Panc1 (cell line): ENCODE data around the gene STK24. TPM values are rescaled to one million over a fixed set of nuclear protein-coding genes. Genes with fewer than 3 reads are reported as not detected.

ENCODE experiments used
- ATAC-seq: fragments of 200-7000 bp; cut with Tn5 transposase; 2 replicates; pipeline ENCODE4 v1.9.1; 2020; ENCODE audit warnings: mild to moderate bottlenecking, moderate library complexity
- BruUV-seq: library from RNA; stranded (reverse); fragments of 400-500 nt; replicated peaks from 2 replicates; lab custom pipeline; 2021; lab: Mats Ljungman, UMichigan
- CTCF ChIA-PET: fragments of 300-600 bp; sonication (Branson Sonifier 250); formaldehyde crosslinking; loops from one replicate; lab custom pipeline; 2022; ENCODE audit warnings: antibody characterized with exemption; lab: Charles Lee
- POLR2A ChIA-PET: fragments of 300-600 bp; sonication (Branson Sonifier 250); formaldehyde crosslinking; loops from one replicate; lab custom pipeline; 2022; ENCODE audit warnings: antibody characterized with exemption; lab: Charles Lee
- DNase-seq: peaks from one replicate; pipeline ENCODE4 v3.0.0-alpha.2; 2010; ENCODE audit warnings: low read depth, low spot score
- H3K27ac ChIP-seq: 2 replicates; pipeline ENCODE4 v1.5.1; 2011; ENCODE audit warnings: mild to moderate bottlenecking, low read length, inconsistent platforms
- H3K27me3 ChIP-seq: fragments of 200-500 bp; sonication (Bioruptor generic); 2 replicates; pipeline ENCODE4 v1.6.0; 2014; ENCODE audit warnings: low read length, inconsistent platforms; ENCODE audit not compliant: control insufficient read depth, insufficient read depth
- H3K36me3 ChIP-seq: fragments of 200-500 bp; sonication (Bioruptor generic); 2 replicates; pipeline ENCODE4 v1.5.1; 2014; ENCODE audit warnings: inconsistent platforms, mild to moderate bottlenecking, low read length, moderate library complexity; ENCODE audit not compliant: control insufficient read depth, insufficient read depth
- H3K4me1 ChIP-seq: 2 replicates; pipeline ENCODE4 v1.5.1; 2011; ENCODE audit warnings: inconsistent platforms, mild to moderate bottlenecking, low read length, moderate library complexity; ENCODE audit not compliant: control insufficient read depth, insufficient read depth
- H3K4me3 ChIP-seq, 2 experiments: 2 replicates each; pipeline ENCODE4 v1.5.1; 2011 to 2012; ENCODE audit warnings: low read depth in 2 of 2, low read length in 2 of 2, mild to moderate bottlenecking in 2 of 2, inconsistent platforms in 1 of 2, moderate library complexity in 1 of 2
- H3K9me3 ChIP-seq: fragments of 200-500 bp; sonication (Bioruptor generic); 2 replicates; pipeline ENCODE4 v1.5.1; 2014; ENCODE audit warnings: low read depth, mild to moderate bottlenecking, inconsistent platforms, low read length, moderate library complexity; ENCODE audit not compliant: control insufficient read depth, insufficient read depth
- POLR2AphosphoS5 ChIP-seq: IDR thresholded peaks from 2 replicates; pipeline ENCODE4 v1.6.1; 2012; ENCODE audit warnings: mild to moderate bottlenecking, low read depth, low read length, moderate library complexity
- SIN3A ChIP-seq: IDR thresholded peaks from 2 replicates; pipeline ENCODE4 v1.6.1; 2012; ENCODE audit warnings: low read depth, mild to moderate bottlenecking, low read length, moderate library complexity, borderline replicate concordance; ENCODE audit not compliant: insufficient read depth
- TCF7L2 ChIP-seq: IDR thresholded peaks from 2 replicates; pipeline ENCODE4 v1.6.1; 2011; ENCODE audit warnings: mild to moderate bottlenecking, low read depth, low read length, inconsistent platforms
- in situ Hi-C: cut with HindIII; loops from 2 replicates; pipeline ENCODE4 v1.10.0; 2016; ENCODE audit warnings: low sequenced_read_pairs, low pct_unique_long_range_greater_than_20kb
- intact Hi-C: fragments of 100-400 bp; cut with micrococcal nuclease; formaldehyde crosslinking; loops from one replicate; pipeline ENCODE4 v1.10.0; 2022; ENCODE audit not compliant: unreplicated experiment
- total RNA-seq: library from RNA; stranded (reverse); gene quantifications from one replicate; pipeline ENCODE4 v1.2.1, GENCODE V29; 2021; ENCODE audit not compliant: unreplicated experiment
- TF ChIP-seq, protein P1 (sequence below), 2 experiments: IDR thresholded peaks; 2 replicates each; pipeline ENCODE4 v1.6.1; 2011 to 2012; ENCODE audit warnings: low read depth in 2 of 2, control low read depth in 1 of 2, low read length in 1 of 2, mild to moderate bottlenecking in 1 of 2, moderate library complexity in 1 of 2; ENCODE audit not compliant: insufficient read depth in 1 of 2
- TF ChIP-seq, protein P2 (sequence below): fragments of 450-650 bp; IDR thresholded peaks from 2 replicates; pipeline ENCODE4 v1.5.1; 2017; ENCODE audit warnings: mild to moderate bottlenecking

STK24 gene
- total RNA-seq, 1 experiment from 2014 or later: 57.3 TPM

DNA sequence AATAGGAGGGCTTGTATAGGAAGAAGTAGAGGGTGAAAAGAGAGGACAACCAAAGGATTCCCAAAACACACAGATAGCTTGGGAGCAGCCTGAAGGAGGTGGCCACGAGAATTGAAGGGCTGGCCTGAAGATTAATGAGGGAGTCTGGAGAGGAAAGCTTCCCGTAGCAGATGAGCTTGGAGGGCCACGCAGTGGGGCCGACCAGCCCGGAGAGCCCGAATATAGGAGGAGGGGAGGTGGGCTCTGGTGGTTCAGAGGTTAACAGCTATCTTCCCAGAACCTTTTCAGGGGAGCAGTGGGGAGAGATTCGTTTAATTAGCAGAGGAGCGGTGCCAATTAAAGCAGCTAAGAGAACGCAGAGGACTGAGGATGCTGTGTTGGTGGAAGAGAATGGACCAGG, 154.9 kb downstream of the STK24 start:
- TF ChIP-seq, protein P1, sequence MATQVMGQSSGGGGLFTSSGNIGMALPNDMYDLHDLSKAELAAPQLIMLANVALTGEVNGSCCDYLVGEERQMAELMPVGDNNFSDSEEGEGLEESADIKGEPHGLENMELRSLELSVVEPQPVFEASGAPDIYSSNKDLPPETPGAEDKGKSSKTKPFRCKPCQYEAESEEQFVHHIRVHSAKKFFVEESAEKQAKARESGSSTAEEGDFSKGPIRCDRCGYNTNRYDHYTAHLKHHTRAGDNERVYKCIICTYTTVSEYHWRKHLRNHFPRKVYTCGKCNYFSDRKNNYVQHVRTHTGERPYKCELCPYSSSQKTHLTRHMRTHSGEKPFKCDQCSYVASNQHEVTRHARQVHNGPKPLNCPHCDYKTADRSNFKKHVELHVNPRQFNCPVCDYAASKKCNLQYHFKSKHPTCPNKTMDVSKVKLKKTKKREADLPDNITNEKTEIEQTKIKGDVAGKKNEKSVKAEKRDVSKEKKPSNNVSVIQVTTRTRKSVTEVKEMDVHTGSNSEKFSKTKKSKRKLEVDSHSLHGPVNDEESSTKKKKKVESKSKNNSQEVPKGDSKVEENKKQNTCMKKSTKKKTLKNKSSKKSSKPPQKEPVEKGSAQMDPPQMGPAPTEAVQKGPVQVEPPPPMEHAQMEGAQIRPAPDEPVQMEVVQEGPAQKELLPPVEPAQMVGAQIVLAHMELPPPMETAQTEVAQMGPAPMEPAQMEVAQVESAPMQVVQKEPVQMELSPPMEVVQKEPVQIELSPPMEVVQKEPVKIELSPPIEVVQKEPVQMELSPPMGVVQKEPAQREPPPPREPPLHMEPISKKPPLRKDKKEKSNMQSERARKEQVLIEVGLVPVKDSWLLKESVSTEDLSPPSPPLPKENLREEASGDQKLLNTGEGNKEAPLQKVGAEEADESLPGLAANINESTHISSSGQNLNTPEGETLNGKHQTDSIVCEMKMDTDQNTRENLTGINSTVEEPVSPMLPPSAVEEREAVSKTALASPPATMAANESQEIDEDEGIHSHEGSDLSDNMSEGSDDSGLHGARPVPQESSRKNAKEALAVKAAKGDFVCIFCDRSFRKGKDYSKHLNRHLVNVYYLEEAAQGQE (IDR thresholded peaks at IDR 0.05; ENCODE audit: insufficient read depth in 1 of 2, low read depth in 2 of 2, low read length in 1 of 2): no peak
- TF ChIP-seq SIN3A (no peak), TCF7L2 (no peak), POLR2AphosphoS5 (no peak)
- TF ChIP-seq, protein P2, sequence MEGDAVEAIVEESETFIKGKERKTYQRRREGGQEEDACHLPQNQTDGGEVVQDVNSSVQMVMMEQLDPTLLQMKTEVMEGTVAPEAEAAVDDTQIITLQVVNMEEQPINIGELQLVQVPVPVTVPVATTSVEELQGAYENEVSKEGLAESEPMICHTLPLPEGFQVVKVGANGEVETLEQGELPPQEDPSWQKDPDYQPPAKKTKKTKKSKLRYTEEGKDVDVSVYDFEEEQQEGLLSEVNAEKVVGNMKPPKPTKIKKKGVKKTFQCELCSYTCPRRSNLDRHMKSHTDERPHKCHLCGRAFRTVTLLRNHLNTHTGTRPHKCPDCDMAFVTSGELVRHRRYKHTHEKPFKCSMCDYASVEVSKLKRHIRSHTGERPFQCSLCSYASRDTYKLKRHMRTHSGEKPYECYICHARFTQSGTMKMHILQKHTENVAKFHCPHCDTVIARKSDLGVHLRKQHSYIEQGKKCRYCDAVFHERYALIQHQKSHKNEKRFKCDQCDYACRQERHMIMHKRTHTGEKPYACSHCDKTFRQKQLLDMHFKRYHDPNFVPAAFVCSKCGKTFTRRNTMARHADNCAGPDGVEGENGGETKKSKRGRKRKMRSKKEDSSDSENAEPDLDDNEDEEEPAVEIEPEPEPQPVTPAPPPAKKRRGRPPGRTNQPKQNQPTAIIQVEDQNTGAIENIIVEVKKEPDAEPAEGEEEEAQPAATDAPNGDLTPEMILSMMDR: no peak
- Histone ChIP-seq H3K4me1 (no peaks in the 10 kb centered on the region), H3K4me3 (no peak overlapping the region), H3K27me3 (no peaks in the 10 kb centered on the region), H3K9me3 (no peaks in the 10 kb centered on the region), H3K27ac (no peak overlapping the region), H3K36me3 (no peaks in the 10 kb centered on the region)
- BruUV-seq: no TSS peak
- intact Hi-C loops (loop anchor here (10.0 kb wide), 1 partner anchor 287 kb away; no protein-coding TSS in a partner anchor), in situ Hi-C loops (loop anchor here (25.0 kb wide), 1 partner anchor 285 kb away; the partner anchor contains the start of gene FARP1)
- CTCF ChIA-PET: no interaction called here
- POLR2A ChIA-PET: no interaction called here
- DNase-seq (no peak), ATAC-seq (no peak)

DNA sequence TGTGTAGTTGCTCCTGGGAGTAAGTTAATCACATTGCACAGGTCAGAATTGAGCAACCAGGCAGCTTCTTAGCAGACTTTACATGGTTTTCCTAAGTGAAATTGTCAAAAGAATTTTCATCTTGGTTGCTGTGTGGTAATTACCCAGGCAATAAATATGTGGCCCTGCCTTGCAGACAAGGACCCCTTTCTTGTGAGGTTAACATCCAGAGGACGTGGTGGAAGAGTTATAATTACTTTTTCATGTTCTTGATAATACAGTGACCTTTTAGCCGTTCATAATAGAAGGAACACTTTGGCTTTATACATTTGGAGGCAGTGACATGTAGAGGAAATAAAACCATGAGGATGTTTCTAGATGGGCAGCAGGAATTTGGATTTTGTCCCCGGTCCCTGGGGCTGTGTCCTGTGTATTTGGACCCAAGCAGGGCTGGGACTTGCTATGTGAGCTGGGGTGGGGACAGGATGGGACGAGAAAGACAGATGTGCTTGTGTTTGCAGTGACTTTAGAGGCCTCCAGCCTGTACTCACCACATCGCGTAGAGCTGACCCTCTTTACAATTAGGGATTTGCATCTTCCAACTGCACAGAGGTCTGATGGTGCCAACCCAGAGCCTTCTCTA, 156.2 kb downstream of the STK24 start:
- H3K27me3 ChIP-seq: no peaks in the 10 kb centered on the region
- ChIA-PET CTCF (no interaction called here), POLR2A (no interaction called here)
- DNase-seq (no peak), ATAC-seq (no peak)
- H3K36me3 ChIP-seq: no peaks in the 10 kb centered on the region
- no peaks in the 10 kb centered on the region for H3K4me1 ChIP-seq
- no peak overlapping the region for H3K4me3 ChIP-seq
- no peak overlapping the region for H3K27ac ChIP-seq
- intact Hi-C loops (loop anchor here (10.0 kb wide), 1 partner anchor 286 kb away; no protein-coding TSS in a partner anchor), in situ Hi-C loops (loop anchor here (25.0 kb wide), 1 partner anchor 283 kb away; the partner anchor contains the start of gene FARP1)
- BruUV-seq: no TSS peak
- TF ChIP-seq SIN3A (no peak), POLR2AphosphoS5 (no peak), TCF7L2 (no peak)
- TF ChIP-seq, protein P1 (IDR thresholded peaks at IDR 0.05; ENCODE audit: insufficient read depth in 1 of 2, low read depth in 2 of 2, low read length in 1 of 2): no peak
- TF ChIP-seq, protein P2: no peak
- no peaks in the 10 kb centered on the region for H3K9me3 ChIP-seq
